Daoy (cell line): ENCODE data around the gene UBE2M. TPM values are rescaled to one million over a fixed set of nuclear protein-coding genes. Genes with fewer than 3 reads are reported as not detected.
"Not testable (repeated sequence)": the region's sequence is repeated elsewhere in the genome, so short reads cannot be mapped to it uniquely, and the experiment has no call there.

Experiments
- DNase-seq: peaks from one replicate; pipeline ENCODE4 v3.0.0-alpha.2; 2015; ENCODE audit warnings: low read depth
- total RNA-seq: library from RNA; depleted of rRNA; stranded (reverse); fragments of >200 nt; shearing (Covaris generic); gene quantifications from 2 replicates; pipeline ENCODE4 v1.2.3, GENCODE V29; 2014; rRNA removed

UBE2M gene
- total RNA-seq = 123 and 129 TPM in 2 replicates

DNA sequence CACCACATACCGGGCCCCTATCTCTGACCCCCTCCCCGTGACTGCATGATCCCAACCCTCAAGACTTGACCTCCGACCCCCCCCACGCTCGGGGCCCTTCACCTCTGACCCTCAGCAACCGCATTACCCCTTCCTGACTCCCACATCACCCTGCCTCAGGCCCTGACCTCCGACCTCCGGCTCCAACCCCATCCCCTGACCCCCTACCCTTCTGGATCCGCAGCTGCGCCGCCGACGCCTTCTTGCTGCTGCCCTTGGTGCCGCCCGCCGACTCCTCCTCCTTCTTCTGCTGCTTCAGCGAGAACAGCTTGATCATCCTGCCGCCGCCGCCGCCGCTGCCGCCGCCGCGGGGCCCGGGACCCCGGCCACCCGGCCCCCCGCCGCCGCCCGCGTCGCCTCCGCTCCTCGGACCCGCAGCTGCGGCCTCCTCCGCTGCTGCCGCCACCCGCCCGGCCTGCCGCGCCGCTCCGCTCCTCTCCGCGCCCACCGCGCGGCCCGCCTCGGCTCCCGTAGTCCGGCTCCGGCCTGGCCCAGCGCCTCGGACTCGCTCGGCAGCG, at the start of gene UBE2M:
UBE2M (minus strand) TSS at position 546 of the 557 bp plus-strand sequence; CDS start at position 316, 230 bp downstream.
- DNase-seq = no peak

DNA sequence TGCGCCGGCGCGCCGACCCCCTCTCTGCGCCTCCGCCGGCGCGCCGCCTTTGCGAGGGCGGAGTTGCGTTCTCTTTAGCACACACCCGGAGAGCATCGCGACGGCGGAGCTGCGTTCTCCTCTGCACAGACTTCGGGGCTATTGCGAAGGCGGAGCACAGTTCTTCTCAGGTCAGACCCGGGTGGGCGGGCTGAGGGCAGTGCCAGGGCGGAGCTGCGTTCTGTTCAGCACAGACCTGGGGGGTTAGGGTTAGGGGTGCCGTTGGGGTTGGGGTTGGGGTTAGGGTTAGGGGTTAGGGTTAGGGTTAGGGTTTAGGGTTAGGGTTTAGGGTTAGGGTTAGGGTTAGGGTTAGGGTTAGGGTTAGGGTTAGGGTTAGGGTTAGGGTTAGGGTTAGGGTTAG, 48.8 kb upstream of the UBE2M start:
- not testable (repeated sequence) for DNase-seq

DNA sequence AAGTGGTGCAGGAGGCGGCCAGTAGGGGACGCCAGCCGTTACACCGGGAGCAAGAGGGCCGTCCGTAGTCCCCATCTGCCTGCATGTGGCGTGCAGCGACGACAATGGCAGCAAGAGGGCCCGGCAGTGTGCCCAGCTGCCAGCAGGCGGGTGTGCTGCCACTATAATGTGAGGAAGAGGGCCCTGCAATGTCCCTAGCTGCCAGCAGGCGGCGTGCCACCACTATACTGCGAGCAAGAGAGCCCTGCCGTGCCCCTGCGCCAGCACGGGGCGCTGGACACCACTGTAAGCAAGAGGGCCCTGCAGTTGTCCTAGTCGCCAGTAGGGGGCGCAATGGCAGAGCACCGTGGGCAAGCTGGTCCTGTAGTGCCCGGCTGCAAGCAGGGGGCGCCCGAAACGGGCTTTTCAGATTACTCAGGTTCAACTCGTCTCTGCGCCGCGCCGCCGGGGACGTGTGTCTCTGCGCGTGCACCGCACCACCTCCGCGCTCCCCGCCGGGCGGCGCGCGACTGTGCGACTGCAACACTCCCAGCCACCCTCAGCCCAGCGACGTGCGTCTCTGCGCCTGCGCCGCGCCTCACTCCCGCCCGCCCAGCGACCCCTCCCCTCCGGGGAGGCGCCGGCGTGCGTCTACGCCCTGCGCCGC, 48.0 kb upstream of the UBE2M start:
- DNase-seq = not testable (repeated sequence)

DNA sequence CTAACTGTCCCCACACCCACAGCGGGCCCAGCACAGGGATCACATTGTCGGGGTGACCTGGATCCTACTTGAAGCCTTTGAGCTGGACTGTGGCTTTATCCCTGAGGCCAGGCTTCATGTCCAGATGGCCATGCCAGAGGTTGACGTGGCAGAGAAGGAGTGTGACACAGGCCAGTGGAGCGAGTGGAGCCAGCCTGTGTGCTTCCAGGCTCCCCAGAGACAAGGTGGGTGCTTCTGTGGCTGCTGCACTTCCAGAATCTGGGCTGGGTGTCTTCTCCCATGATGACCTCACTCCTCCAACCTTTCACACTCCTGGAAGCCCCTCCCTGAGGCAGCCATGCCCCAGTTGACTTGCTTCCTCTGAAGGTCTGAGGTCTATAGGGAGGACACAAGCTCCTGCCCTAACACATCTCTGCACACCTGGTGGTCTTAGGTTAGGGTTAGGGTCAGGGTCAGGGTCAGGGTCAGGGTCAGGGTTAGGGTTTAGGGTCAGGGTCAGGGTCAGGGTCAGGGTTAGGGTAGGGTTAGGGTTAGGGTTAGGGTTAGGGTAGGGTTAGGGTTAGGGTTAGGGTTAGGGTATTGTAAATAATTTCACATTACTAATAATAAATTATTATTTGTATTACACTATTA, 27.8 kb upstream of the UBE2M start:
- DNase-seq = no peak

DNA sequence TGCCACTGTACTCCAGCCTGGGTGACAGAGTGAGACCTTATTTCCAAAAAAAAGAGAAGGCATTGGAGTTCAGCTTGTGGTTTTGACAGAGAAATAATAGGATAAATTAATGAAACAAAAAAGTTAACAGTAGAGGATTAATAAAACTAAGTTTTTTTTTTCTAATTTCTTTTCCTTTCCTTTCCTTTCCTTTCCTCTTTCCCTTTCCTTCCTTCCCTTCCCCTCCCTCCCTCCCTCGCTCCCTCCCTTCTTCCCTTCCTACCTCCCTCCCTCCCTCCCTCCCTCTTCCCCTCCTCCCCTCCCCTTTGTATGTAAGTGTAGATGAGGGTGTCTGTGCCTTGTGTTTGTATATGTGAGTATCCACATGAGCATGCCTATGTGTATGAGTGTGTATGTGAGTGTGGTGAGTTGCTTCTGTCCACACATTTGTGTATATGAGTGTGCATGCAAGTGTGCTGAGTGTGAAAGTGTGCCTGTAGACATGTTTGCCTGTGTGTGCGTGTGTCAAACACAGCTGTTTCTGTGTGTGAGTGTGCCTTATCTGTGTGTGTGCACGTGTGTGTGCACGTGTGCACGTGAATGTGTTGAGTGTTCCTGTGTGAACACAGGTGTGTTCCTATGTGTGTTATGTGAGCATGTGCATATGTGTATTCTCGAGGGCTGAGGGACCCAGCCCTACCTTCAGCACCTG, 27.2 kb upstream of the UBE2M start:
- DNase-seq = no peak

DNA sequence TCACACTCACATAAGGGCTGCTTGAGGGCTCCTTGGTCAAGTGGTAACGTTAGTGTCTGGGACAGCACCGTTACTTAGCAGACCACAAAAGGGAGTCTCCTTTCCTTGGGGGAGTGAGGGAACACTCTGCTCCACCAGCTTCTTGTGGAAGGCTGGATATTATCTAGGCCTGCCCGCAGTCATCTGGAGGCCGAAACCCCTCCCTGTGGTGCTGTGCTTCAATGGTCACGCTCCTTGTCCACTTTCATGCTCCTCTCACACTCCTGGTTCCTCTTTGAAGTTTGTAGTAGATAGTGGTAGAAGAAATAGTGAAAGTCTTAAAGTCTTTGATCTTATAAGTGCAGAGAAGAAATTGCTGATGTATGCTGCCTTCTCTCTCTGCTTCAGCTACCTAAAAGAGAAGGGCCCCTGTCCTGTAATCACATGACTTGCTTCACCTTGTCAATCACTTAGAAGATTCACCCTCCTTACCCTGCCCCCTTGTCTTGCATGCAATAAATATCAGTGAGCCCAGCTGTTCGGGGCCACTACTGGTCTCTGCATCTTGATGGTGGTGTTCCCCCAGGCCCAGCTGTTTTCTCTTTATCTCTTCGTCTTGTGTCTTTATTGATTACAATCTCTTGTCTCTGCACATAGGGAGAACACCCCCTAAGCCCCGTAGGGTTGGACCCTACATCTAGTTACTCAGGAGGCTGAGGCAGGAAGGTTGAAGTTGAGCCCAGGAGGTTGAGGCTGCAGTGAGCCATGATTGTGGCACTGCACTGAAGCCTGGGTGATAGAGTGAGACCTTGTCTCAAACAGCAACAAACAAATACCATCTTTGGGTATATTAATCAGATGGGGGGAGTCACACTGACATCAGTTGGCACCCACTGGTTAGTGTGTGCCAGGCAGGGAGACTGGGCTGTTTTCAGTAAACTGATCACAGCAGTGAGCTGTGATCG, 26.4 kb upstream of the UBE2M start:
- no peak for DNase-seq

DNA sequence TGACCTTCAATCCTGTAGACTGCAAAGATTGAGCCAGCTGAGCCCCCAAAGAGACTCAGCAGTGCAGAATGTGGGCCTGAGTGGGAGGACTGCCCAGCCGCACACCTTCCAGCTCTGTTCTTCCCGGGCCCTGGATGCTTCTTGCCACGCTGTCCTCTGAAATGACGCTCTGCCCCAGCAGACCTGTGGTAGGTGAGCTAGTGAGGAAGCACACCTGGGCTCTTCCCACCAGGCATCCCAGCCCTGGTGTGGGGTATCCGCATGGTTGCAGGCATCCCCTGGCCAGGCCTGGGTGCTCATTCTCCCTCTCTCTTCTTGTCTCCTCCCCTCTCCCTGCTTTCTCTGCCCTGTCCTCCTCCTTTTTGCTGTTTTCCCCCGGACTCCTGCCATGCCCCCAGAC, 24.6 kb upstream of the UBE2M start:
- no peak for DNase-seq

DNA sequence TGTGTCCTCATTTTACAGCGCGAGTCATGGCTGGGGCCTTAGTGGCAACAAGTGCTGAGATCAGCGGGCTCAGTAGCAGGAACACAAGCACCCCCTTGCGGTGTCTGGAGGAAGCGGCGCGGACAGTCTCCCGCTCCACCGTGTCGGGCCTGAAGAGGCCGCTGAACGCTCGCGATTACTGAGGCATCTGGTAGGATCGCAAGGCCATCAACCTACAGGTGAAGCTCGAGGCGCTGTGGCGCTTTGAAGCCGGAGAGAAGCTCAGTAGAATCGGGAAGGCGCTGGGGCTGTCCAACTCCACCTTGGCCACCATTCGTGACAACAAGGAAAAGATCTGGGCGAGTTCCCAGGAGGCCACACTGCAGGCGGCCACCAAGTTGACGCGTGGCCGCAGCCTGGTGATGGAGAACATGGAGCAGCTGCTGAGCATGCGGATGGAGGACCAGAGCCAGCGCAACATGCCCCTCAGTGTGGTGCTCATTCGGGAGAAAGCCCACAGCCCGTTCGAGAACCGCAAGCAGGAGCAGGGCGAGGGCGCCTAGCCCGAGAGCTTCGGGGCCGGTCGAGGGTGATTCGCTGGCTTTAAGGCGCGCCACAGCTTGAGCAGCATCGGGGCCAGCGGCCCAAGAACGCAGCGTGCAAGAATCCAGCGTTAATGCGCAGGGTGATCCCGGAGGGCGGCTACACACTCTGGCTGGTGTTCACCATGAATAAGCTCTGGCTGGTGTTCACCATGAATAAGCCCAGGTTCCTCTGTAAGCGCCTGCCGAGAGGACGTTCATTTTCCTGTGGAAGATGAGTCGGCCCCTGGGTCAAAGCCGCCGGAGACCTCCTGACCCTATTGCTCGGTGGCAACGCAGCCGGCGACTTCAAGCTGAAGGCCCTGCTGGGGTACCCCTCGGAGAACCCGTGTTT, 23.1 kb upstream of the UBE2M start:
- peak; percentile 67 for DNase-seq

DNA sequence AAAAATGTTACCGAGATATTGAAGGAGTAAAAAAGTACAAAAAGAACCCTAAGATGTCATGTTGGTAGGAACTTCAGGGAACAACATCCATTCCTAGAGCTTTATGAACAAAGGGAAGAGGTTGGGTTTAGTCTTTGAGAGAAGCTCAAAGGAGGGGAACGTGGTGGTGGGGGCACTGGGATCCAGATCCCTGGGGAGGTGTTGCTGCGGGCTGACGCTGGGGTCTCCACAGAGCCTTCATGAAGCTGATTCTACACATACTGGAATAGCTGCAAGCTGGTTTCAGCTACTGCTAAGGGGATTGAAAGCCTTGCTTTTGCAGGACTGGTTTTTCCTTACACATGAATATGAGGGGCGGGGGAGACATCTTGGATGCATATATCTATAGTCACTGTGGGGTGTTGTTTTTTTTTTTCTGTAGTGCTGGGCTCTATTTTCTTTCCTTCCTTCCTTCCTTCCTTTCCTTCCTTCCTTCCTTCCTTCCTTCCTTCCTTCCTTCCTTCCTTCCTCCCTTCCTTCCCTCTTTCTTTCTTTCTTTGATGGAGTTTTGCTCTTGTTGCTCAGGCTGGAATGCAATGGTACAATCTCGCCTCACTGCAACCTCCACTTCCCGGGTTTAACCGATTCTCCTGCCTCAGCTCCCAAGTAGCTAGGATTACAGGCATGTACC, 21.2 kb upstream of the UBE2M start:
- DNase-seq = no peak

DNA sequence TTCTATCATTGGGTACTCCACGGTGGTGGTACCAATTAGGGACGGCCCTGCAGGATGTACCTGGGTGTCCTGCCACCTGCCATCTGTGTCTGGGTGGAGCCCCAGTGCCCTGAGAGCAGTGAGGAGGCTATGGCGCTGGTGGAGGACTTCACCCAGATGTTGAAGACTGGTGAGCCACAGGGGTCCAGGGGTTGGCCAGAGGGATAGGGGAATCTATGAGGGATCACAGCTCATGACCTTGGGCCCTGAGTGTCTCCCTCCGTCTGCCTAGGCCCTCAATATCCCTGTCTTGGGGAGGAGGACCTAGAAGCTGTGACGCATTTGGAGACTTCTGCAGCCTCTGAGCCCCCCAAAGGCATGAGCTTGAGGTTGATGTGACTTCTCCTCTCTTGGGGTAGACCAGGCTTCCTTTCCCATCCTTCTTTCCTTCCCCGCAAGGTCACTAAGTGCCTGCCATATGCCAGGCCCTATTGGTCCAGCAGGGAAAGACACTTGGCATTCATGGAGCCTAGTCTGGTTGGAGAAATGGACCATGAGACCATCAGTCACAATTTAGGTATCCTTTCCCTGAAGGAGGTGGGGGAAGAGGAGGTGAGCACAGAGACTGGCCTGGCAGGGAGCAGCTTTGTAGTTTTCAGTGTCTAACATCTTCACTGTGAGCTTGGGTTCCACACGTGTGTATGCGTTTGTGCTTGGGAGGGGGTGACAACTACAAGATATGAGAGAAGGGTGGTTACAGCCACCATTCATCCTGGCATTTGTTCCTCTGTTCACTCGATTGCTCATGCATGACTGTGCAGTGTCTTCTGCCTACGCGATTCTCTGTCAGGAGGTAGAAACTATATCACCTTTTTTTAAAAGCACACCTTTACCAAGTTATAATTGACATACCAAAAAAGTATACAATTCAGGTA, 19.9 kb upstream of the UBE2M start:
- DNase-seq = no peak

DNA sequence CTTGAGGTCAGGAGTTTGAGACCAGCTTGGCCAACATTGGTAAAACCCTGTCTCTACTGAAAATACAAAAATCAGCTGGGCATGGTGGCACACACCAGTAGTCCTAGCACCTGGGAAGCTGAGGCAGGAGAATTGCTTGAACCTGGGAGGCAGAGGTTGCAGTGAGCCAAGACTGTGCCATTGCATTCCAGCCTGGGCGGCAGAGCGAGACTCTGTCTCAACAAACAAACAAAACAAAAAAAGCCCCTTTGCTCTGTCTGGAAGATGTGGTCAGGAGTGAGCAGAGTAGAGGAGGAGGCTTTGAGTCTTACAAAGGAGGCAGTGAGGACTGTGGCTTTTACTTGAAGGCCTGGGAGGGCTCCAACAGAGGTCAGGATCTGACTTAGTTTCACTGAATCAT, 19.2 kb upstream of the UBE2M start:
- not testable (repeated sequence) for DNase-seq

DNA sequence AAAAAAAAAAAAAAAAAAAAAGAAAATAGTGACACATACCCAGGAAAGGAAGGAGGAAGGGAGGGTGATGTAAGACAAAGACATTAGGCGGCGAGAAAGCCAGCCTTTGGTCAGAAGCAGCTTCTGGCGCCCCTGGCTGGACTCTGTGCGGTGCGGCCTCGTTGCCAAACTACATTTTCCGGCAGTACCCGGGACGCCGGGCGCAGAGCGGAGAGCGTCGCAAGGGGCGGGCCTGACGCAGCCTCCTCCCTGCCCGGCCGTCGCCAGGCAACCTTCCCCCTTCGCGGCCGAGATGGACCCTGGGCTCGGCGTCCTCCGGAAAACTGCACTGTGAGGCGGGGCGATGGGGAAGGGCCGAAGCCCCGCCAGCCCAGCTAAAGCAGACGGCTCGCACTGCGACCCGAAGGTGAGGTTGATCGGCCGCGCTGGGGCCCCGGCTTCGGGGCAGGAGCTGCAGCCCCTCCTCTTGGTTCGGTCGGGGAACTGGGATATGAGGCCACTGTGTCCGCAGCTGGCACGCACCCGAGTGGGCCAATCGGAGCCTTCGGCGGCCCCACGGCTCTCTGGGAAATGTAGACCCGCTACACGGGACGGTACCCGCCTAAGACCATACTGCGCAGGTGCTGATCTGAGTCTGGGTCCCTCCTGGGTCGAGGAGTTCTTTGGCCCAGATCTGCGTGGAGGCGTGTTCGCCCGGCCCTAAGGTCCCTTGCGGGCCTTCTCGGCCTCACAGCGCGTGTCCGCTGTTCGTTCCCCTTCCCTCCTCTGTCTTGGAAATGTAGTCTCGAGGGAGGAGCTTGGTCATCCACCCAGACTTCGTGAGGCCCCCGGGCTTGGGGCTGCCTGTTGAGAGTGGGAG, 17.0 kb upstream of the UBE2M start:
- peak; percentile 96 for DNase-seq

DNA sequence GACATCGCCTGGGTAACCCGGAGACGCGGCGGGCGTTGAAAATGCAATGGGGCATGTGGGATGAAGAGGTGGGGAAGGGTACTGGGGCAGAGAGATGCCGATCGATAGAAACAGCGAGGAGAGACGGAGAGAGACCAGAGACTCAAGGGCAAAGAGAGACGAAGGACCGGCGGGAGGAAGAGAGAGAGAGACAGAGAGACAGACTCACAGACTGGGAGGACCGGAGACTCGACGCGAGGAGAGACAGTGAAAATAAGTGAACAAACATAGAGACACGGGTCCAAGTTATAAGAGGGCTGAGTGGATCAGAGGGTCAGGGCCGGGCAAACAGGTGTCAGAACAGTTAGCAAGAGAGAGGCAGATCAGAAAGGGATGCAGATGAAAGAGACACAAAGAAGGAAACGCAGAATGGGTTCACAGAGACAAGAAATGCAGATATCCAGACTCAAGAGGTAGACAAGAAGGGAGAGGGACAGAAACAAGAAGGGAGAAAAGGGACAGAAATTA, 15.3 kb upstream of the UBE2M start:
- DNase-seq = no peak

DNA sequence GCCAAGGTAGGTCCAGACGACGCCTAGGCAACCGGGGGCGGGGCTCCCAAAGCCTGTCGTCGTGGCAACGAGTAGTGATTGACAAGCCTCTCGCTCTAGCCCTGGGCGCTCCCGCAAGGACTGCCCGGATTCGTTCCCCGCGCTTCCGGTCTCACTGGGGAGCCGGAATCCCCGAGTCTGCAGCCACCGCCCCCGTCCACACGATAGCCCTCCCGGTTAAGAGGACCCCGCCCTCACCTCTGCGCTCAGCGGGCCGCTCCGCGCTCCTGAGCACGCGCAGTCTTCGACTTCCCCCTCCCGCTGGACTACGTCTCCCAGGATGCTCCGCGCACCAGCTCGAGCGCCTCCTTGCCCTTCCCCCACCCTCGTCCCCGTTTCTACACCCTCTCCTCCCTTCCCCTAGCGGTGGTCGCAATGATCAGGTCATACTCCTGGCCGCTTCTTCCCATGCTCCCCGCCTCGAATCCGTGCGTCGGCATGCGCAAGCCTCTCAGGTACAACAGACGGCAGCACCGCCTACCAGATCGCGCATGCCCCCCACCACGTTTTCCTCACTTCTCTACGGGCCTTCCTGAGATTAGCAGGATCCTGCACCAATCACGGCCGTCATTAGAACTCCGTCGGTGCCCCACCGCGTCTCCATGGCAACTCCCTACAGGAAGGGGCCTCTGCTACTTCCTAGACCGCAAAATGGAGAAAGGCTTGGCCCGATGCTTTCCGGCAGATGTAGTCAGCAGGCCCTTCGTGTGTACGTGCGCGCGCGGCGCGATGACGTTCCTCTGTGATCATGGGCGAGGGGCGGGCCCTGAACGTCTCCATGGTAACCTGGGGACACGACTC, 14.6 kb upstream of the UBE2M start, which contains the start of gene MZF1:
MZF1 (minus strand) TSS at position 518 of the 840 bp plus-strand sequence. CDS start 1,946 bp downstream, outside the sequence.
- peak; percentile 100 for DNase-seq

DNA sequence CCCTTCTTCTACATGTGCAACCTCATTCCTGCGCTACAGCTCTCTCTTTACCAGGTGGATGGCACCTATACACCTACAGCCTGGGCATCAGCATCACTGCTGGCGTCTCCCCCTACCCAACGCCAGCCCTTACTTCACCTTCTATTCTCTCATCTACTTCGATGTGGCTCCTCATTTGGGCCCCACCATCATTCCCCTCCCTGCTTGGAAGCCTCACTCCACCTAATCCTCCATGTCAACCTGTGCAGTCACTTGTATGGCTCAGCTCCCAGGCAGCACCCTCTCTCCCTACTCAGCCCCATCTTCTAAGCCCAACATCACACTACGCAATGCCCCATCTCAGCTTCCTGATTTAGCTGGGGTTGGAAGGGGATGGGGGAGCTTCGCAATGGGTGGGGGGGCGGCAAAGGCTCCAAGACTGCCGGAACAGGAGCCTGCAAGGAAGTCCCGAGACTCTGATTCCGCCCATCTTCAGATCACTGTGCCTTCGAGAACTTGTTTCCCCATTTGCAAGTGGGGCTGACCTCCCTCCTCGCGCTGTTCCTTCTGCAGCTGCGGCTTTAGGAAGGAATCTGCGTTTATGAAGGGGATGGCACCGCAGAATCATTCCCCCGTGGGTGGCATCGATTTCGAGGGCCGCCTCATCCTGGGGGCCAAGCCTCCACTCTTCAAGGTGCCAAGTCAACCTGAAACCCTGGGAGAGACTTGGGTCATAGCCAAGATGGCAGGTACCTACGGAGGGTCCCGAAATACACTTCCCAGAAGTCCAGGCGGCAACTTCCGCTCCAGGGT, 13.8 kb upstream of the UBE2M start:
- DNase-seq = no peak

DNA sequence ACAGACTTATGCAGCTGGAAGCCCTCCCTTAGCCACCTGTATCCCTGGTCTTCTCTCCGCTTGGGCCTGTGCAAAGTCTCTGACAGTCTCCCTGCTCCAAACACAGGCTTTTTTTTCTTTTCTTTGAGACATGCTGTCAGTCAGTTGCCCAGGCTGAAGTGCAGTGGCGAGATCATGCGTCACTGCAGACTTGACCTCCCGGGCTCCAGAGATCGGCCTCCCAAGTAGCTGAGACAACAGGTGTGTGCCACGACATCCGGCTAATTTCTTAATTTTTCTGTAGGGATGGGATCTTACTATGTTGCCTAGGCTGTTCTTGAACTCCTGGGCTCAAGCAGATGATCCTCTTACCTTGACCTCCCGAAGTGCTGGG, 13.2 kb upstream of the UBE2M start:
- DNase-seq = no peak
